ENCODE measurements around the gene KIF5A.

DNA sequence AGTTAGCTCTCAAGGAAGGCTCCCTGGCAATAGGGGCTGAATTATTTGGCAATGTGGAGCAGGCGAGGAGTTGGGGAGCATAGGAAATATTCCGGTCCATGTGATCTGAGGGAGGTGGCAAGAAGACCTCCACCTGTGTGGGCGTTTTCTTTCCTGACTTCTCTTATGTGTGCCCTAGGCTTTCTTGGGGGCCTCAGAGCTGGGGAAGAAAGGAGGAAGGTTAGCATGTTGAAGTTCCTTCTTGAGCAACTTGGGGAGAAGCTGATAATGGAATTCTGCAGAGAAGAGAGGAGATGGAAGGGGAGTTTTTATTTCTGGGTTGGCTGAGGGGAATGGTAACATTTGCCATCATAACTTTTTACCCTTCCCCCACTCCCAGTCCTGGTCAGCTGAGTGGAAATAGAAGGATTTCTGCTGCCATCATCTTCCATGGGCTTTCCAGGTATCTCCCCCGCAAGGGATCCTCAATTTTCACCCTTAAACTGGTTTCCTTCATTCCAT, 56.0 kb downstream of the KIF5A start:
- no peak for TF ChIP-seq POU2F2 (IDR thresholded peaks at IDR 0.05; ENCODE audit: low read depth, low read length)
- TF ChIP-seq POLR2A (IDR thresholded peaks at IDR 0.05; ENCODE audit: low read depth, low read length): no peak
